Stimulated activated CD4-positive, alpha-beta T cell treated with anti-CD3 and anti-CD28 coated beads, Interleukin-4, amount 100 ng/mL, for 1 hour (primary cell): ENCODE measurements around the gene TRMT44.

Source experiments
- DNase-seq: peaks from one replicate; pipeline ENCODE4 v3.0.0-alpha.2; 2020

Gene TRMT44

DNA sequence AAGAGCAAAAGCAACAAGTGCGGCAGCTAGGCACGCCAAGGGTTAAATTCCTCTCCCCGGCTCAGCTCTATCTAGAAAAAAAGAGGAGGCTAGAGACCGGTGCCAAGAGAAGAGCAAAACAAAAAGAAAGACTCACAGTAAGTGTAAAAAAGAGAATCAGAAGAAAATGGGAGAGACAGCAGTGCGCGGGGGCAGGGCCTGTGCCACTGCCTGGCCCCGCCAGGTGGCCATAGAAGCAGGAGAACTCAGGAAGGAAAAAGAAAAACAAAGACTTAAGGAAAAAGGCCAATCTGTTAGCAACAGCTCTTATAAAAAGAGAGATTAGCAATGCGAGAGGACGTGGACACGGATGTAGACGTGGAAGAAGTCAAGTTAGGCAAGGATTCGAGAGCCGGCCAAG is 3.3 kb upstream of the TRMT44 start:
- no peak for DNase-seq

DNA sequence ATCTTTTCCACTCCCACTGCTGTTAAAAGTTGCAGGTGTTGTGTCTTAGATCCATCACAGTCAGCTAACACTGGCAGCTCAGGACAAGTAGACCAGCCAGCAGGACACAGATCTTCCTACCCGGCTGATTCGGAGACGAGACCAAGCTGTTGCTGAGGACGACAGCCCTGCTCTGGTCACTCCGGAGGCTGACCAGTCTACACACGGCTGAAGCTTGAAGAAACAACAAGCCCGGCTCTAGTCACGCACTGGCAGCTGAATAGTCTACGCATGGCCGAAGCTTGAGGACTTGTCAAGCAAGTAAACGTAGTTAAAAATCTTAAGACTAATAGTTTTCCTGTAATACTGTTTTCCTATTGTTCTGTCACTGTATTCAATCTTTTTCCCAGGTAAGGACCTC is 1.8 kb upstream of the TRMT44 start:
- no peak for DNase-seq

DNA sequence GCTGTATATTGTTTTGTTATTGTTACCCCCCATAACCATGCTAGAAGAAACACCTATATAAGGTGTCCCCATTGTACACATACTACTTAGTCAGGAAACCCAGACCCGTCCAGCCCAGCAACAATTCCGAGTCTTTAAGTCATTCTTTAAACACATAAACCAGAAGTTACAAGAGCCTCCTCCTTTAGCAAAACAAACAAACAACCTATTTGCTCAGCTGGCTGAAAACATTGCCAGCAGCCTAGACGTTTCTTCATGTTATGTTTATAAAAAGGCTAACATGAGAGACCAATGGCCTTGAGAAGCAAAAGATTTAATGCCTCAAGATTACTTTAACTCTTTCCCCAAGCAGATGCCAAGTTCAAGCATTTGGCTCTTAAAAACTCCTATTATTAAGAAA is 1.4 kb upstream of the TRMT44 start:
- DNase-seq = no peak

DNA sequence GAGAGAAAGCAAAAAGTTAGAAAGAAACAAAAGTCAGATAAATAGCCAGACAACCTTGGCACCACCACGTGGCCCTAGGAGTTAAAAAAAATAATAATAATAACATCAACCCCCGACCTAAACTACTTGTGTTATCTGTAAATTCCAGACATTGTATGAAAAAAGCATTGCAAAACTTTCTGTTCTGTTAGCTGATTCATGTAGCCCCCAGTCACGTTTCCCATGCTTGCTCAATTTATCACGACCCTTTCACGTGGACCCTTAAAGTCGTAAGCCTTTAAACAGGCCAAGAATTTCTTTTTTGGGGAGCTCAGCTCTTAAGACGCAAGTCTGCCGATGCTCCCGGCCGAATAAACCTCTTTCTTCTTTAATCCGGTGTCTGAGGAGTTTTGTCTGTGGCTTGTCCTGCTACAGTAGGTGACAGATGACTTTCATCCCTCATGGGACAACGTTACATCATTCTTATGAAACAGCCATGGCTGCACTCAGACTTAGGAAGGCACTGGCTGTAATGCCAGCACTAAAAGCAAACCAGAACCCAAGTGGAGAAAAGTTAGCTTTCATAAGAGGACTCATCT is 574 bp upstream of the TRMT44 start:
- DNase-seq = no peak

DNA sequence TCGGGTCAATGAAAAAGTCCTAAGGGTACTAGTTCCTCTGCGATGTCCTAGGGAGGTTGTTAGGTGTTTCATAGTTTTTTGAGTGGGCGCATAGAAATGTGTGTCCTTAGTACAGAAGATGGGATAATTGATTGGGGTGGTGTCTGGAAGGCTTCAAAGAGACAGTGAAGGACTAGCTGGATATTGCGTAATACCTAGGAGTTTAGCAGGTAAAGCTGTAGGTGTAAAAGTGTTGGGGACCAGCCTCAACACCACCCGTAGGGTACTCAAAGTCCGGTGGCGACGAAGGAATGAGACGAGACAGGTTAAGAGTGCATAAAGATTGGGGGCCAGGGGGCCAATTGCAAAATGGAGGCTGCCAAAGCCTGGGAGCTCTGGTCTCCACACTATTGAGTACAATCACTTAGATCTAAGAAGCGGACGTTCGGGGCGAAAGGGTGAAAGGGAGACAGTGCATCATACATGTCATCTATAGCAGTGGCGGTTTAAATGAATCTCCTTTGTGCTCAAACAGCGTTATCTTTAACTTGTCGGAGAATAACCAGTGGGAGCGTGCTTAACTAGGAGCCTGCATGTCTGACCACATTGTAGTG is 1.0 kb downstream of the TRMT44 start:
- DNase-seq = no peak

DNA sequence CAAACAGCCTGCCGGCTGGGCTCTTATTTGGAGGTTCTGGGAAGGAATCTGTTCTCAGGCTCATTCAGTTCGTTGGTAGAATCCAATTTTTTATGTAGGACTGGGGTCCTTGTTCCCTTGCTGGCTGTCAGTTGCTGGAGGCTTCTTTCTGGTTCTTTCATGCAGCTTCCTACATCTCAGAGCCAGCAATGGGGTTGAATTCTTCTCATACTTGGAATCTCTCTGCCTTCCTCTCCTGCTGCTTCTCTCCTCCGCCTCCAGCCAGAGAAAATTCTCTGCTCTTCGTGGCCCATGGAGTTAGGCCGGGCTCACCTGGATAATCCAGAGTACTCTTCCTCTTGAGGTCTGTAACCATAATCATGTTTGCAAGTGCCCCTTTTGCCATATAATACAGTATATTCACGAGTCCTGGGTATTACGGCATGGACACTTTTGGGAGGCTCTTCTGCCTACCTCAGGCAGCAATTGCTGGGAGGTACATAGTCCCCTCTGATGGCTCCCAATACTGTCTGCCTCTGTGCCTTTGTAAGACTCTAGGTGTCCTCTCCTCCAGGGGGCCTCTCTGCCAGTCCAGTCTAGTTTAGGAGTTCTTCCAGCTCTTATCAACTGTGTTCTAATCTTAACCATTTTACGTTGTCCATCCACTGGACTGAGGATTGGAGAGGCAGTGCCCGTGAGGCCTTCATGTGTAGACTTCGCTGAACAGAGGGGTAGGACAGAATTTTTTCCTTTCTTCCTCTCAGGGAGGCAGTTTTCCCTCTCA is 2.2 kb downstream of the TRMT44 start:
- no peak for DNase-seq

DNA sequence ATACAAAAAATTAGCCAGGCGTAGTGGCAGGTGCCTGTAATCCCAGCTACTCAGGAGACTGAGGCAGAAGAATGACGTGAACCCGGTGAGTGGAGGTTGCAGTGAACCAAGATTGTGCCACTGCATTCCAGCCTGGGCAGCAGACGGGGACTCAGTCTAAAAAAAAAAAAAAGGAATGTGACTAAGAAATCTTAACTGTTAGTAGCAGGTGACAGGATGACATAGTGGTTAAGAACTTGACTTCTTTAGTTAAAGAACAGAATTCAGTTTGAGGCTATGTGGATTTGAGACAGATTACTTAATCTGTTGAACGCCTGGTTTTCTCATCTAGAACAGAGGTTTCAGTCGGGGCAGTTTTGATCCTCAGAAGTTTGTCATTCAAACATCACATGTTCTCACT is 3.2 kb downstream of the TRMT44 start:
- no peak for DNase-seq

DNA sequence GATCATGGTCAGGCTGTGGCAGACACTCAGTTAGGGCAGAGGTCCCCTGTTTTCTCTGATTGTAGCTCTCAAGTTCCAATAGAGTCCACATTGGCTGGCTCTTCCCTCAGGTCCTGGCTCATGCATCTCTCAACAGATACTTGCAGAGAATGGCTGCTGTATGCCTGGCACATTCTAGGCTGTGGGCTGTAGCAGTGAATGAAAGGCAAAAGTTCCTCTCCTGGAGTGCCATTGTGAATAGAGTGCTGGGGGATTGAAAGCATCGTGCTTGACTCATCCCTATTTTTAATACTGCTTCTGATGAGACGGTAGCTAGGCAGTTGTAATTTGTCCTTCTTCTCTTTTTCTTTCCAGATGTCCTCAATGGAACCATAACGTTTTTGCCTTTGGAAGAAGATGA is 5.5 kb downstream of the TRMT44 start:
- no peak for DNase-seq

DNA sequence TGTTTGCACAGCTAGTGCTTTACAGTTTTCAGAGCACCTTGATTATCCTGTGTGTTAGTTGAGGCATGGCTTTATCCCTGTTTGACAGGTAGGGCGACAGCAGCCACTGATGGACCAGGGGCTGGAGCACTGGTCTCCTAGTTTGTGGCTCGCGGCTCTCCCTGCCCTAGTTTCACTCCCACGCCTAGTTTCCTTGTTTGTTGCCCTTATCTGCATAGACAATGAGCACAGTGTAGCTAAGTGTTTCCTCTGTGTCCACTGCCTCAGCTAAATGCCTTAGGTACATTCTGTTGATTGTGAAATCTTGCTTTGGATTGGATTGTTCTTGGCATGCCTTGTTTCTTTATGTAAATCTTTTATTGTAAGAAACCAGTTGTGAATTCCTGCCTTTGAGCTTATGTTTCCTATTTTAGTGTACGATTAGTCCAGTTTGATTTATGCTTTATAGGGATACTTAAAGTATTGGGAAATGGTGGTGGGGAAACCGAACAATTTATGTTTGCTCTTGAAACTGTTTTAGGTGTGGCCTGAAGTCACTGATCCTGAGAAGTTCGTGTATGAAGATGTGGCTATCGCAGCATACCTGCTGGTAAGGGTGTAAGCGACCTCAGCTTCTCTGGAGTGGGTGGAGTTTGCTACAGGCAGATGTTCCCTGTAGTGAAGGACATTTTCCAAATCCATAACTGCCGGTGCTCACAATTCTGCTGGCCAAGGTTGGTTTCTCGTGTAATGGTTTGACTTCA is 11.0 kb downstream of the TRMT44 start:
- no peak for DNase-seq

DNA sequence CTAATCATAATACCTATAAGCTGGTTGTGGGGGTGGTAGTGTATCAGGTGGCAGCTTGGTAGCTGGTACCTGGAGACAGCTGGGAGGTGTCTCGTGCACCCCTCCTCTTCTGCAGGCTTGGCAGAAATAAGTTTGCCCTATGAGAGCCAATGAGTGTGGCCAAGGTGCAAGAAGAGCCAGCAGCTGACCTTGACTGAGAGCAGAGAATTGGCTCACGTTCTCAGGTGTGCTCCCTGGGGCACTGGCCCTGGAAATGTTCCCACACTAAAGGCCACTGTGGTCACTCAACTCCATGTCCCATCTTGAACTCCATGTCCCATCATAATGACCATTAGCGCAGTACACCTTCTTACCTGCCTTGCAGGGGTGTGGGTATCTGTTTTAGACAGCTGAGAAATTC is 13.4 kb downstream of the TRMT44 start:
- DNase-seq = no peak

DNA sequence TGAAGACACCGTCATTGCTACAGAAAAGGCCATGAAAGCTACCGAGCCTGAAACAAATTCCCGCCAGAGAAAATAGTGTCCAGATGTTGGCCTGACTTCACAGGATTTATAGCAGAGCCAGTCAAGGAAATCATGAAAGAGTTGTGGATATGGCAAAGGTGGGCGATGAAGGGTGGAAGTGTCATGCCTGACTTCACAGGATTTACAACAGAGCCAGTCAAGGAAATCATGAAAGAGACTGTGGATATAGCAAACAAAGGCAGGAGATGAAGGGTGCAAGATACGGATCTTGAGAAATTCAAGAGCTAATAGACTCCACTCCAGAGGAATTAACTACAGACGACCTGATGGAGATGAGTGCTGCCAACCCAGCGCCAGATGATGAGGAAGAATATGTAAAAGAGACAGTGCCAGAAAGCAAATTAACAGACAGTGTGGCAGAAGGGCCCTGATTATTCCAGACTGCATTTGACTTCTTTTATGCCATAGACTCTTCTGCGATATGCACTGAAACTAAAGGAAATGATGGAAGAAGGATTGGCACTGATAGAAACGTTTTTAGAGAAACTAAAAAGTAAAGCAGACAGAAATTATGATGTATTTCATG is 17.2 kb downstream of the TRMT44 start:
- no peak for DNase-seq

DNA sequence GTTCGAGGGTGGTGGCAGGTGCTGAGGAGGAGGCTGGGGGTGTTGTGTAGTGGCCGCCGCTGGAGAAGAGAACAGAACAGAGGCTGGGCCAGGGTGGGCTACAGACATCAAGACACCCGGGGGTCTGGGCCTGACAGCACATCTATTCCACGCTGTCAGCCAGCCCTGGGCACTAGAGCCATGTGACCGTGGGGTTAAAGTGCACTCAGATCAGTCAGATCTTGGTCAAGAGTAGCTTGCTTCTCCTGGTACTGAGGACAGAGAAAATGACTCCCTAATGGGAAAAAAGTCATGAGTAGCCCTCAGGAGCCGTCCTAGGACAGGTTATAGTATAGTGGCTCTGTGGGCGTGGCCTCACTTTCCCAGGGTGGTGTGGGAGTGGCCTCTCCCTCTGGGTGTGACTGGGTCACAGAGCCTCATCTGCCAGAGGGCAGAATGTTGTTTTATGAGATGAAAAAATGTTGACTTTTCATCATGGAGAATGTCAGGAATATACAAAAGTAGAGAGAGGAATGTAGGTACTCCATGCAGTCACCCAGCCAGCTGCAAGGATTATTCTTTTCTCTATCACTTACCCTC is 19.4 kb downstream of the TRMT44 start:
- no peak for DNase-seq

DNA sequence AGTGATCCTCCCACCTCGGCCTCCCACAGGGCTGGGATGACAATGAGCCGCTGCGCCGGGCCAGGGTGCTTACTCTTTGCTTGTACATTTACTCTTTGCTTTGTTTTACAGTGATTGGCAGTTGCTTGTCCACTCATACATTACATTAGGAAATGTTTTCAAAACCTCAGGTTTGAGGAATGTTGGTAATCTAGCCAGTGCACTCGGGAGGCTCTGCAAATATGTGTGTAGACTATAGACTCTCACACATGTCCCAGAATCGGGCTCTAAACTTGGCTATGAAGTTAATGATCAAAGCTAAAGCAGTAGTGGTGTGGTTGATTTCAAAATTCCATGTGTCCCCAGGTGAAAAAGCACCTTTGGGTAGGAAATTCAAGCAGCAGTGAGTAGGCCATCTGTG is 20.5 kb downstream of the TRMT44 start:
- no peak for DNase-seq

DNA sequence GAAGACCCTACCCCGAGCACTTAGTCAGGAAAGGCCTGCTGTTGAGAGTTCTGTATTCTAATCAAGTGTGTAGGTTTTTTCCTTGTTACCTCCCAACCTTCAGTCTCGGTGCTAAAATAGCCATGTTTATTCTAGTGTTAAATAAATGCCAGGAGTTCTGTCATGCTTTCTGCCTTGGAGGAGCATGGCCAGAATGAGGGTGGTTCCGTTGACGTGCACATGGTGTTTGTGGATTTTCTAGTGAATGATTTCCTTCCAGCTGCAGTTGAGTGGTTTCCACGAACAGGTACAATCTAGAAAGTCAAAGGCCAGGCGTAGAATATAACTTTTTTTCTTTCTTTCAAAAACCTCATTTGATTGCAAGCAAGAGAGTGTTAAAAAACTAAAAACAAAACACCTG is 21.0 kb downstream of the TRMT44 start:
- no peak for DNase-seq

DNA sequence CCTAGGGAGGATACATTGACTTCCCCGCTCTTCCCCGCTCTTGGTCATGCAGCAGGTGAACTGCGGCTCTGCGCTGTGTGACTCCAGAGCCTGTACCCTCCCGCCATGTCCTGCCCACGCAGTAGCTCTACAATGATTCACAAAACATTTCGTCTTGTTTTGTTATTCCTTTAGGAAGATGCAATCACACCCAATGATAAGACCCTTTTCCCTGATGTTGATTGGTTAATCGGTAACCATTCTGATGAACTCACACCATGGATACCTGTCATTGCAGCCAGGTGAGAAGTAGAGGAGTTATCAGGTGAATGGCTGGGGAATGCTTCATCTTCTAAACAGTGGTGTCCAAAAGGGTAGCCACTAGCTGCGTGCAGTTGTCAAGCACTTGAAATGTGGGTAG is 23.2 kb downstream of the TRMT44 start:
- DNase-seq = no peak

DNA sequence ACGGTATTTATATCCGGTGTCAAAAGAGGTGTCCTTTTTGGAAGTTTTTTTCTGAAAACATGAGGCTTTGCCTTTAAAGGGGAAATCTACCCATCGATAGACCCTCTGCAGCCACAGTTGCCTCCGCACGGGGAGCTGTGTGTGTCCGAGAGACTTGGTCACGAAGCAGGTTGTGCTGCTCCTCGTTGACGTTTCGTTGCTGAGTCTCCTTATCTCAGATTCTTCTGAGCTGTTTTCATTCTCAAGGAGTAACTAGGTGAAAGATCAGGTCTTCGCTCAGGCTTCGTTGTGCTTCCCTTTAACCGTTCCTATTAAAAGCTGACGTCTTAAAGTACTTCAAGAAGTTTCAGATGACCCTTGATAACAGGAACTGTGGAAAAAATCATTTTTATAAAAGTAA is 23.8 kb downstream of the TRMT44 start:
- DNase-seq = no peak

DNA sequence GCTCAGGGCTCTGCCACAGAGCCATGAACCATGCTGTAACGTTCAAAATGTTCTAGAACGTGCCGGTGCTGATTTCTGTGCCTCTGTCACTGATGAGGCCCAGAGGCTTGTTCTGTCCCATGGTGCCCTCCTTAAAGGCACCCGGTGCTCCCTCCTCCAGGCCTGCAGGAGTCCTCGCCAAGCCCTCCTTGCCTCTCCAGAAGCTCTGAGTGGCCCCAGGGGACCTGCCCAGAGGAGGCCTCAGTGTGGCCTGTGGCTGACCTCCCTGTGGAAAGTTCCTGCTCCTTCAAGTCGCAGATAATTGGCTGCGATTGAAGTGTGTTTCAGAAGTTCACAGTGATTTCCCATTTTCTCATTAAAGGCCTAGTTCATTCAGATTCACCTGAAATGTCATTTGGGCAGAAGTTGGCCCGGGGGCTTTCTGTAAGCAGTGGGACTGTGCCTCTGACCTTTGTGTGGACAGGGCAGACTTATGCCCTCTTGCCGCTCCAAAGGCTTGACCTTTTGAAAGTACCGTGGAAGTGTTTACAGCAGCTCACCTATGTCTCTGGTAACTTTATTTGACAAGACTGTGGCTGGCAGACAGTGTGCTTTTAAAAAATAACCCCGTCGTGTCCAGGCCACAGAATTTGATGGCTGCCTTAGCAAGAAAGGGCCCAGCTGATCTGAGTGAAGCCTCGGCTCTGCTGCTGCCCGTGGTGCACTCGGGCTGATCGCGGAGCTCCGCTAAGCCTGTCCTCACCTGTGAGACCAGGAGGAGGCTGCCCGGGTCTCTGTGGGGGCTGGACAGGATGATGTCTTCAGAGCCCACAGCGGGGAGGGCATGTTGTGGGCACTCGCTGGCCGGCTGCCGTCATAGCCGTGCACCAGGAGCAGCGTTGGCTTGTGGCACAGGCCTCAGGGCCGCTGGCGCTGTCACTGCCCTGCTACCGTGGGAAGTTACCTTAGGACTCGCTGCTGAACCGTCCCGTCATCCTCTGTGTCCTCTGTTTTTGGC is 25.3 kb downstream of the TRMT44 start:
- no peak for DNase-seq

DNA sequence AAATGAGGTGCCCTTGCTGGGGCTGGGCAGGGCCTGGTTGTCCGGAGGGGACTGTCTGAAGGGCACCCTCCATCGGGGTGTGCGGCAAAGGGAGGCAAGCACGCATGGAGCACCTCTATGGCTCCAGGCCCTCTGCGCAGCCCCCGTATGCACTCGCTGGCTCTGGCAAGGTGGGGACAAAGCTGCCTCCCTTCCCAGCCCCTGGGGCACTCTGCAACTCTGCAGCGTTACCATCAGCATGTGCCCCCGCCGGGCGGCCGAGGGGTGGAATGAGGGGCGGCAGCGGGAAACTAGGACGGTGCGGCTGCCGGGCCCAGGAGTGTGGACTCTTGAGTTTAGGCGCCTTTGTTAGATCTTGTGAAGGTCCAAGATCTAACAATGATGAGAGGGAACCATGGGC is 26.4 kb downstream of the TRMT44 start:
- no peak for DNase-seq

DNA sequence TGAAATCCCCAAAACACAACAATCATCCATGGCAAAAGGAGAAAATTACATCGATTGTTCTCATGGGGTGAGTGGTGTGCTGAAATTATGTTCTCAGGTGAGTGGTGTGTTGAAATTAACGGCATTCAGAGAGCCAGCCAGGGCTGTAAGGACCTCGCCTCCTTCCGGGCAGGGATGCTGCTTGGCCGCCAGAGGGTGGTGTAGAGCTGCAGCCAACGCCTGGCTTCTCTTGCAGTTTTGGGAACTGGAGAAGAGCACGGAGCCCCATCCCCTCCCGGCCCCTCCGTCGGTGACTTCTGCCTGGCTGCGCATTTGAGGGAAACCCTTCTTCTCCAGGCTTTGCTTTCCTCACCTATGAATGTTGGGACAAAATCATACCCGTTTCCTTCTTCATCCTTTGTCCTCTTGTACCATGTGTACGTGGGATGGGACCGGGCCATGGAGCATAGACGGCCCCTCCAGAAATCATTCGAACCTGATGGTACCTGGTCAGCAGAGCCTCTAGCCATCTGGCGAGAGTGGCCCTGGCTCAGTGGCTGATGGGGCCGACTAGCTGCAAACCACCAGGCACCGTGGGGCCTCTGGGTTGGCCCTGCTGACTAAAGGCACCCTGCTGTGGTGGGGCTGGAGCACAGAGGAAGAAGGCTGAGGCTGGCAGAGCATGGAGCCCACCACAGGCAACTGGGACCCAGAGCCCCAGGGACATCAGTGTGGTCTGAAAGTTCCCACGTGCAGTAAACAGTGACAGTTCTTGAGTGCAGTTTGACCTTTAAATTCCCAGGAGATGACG is 28.4 kb downstream of the TRMT44 start:
- peak; percentile 59 for DNase-seq

DNA sequence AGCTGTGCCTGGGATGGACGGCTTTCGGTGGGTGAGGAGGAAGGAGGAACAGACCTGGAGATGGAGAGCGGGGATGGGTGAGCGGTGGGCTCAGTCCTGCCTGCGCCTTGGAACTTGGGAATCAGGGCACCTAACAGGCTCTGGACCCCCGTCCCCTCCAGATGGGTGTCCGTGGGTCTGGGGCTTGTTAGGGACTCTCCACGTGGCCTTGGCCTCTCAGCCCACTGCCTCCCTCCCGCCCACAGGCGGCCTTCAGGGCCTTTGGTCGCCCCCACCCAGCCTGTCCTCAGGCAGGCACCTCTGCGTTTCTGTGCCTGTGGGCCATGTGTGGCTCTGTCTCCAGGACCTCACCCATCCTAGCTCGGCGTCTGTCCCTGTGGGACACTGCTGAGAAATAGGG is 29.0 kb downstream of the TRMT44 start:
- no peak for DNase-seq

DNA sequence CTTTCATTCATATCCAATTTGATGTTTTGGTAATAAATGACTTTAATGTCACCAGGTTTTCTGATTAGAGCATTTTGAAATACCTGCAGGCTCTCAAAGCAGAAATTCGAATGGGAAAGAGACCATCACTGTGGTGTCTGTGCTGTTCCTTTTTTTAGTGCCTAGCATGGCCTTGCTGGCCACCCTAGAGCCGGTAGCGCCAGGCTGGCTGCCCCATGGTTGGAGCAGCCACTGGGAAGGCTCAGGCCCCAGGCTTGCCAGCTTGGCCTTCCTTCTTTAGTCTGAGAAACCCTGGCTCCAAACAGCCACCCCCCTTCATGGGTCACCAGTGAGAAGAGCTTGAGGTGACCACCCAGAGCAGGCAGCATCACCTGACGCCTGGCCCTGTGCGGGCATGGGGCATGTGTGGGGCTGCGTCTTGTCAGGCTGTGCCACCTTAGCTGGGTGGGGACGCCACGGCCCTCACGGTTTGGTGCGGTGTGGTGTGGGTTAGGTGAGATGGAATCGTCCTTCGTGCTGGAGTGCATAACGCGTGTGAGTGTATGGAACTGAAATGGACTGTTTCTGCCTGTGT is 30.0 kb downstream of the TRMT44 start:
- no peak for DNase-seq
